GM23248 (cell line): Measurements from ENCODE around the gene HSF2BP.

Experiments used
- EZH2 ChIP-seq: fragments of 200-600 bp; sonication (generic); IDR thresholded peaks from 2 replicates; pipeline ENCODE4 v1.6.1; 2018; ENCODE audit warnings: antibody characterized with exemption, mild to moderate bottlenecking; ENCODE audit not compliant: insufficient read depth, poor library complexity, severe bottlenecking
- EZH2phosphoT487 ChIP-seq: fragments of 200-600 bp; sonication (generic); IDR thresholded peaks from 2 replicates; pipeline ENCODE4 v1.6.1; 2018; ENCODE audit warnings: antibody characterized with exemption, moderate library complexity, mild to moderate bottlenecking, low read depth; ENCODE audit not compliant: insufficient read depth

DNA sequence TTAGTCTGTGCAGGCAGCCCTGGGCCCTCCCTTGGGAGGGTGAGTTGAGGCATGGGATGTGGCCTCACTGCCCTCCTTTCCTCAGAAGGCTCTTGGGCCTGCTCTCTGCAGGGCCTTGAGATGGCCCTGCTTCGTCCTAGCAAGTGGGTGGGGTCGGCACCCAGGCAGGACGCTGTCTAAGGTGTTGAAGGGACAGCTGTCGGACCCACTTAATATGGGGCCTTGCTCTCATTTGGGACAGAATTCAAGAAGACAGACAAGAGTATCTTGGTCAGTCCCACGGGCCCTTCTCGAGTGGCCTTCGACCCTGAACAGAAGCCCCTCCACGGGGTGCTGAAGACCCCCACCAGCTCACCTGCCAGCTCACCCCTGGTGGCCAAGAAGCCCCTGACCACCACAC lies 33.7 kb upstream of the HSF2BP start:
- TF ChIP-seq EZH2 (no peak), EZH2phosphoT487 (no peak)
